Mesangial cell (primary cell): Measurements from ENCODE around the gene CNIH3. TPM values are rescaled to one million over a fixed set of nuclear protein-coding genes. Genes with fewer than 3 reads are reported as not detected.

ENCODE experiments used
- total RNA-seq: library from RNA; depleted of rRNA; stranded (reverse); fragments of >200 nt; gene quantifications from 2 replicates; pipeline ENCODE4 v1.2.3, GENCODE V29; 2015

Gene CNIH3
- total RNA-seq, result 4.2 and 4.3 TPM in 2 replicates

GRCh38 chr1:224615861-224616755 is at the start of gene CNIH3:
CNIH3 (plus strand) TSS chr1:224616317; CDS start chr1:224617175, 858 bp downstream.

Other genes with a start within 250 kb of the CNIH3 start
- gene WDR26, start 181.5 kb upstream of the CNIH3 start, total RNA-seq, result 27.4 and 41.8 TPM in 2 replicates